Lung (tissue), 16 donors: ENCODE data around the gene TRAF7. TPM values are rescaled to one million over a fixed set of nuclear protein-coding genes. Genes with fewer than 3 reads are reported as not detected.
"Not testable (repeated sequence)": the region's sequence is repeated elsewhere in the genome, so short reads cannot be mapped to it uniquely, and the experiment has no call there.

Source experiments
- ATAC-seq: fragments of 200-7000 bp; cut with Tn5 transposase; one replicate; pipeline ENCODE4 v1.9.1; 2020; ENCODE audit warnings: moderate number of reproducible peaks; ENCODE audit not compliant: insufficient read depth, low FRiP score
- DNase-seq, 3 donors: peaks; one replicate each; pipeline ENCODE4 v3.0.0-alpha.2; 2013 to 2017
- H3K27ac ChIP-seq, 2 donors: one replicate each; pipeline ENCODE4 v1.5.1; 2013; ENCODE audit warnings: mild to moderate bottlenecking in 2 of 2, moderate library complexity in 2 of 2, control low read depth in 1 of 2, inconsistent platforms in 1 of 2, low read depth in 1 of 2, low read length in 1 of 2
- H3K27me3 ChIP-seq, 3 donors: one replicate each; pipeline ENCODE4 v1.5.1; 2013; ENCODE audit warnings: low read length in 2 of 3; ENCODE audit not compliant: control insufficient read depth in 3 of 3, insufficient read depth in 3 of 3
- H3K36me3 ChIP-seq, 4 donors: one replicate each; pipeline ENCODE4 v1.5.1; 2013; ENCODE audit warnings: low read length in 4 of 4, mild to moderate bottlenecking in 1 of 4, moderate library complexity in 1 of 4; ENCODE audit not compliant: control insufficient read depth in 4 of 4, insufficient read depth in 4 of 4
- H3K4me1 ChIP-seq, 5 donors: one replicate each; pipeline ENCODE4 v1.5.1; 2013; ENCODE audit warnings: low read length in 5 of 5, mild to moderate bottlenecking in 2 of 5, moderate library complexity in 1 of 5; ENCODE audit not compliant: control insufficient read depth in 5 of 5, insufficient read depth in 5 of 5
- H3K4me3 ChIP-seq: one replicate; pipeline ENCODE4 v1.5.1; 2013; ENCODE audit warnings: mild to moderate bottlenecking, control low read depth, moderate library complexity
- H3K9ac ChIP-seq, 2 donors: one replicate each; pipeline ENCODE4 v1.5.1; 2013; ENCODE audit warnings: low read length in 2 of 2, control low read depth in 1 of 2; ENCODE audit not compliant: insufficient read depth in 1 of 2
- H3K9me3 ChIP-seq, 4 donors: one replicate each; pipeline ENCODE4 v1.5.1; 2013; ENCODE audit warnings: low read length in 3 of 4, mild to moderate bottlenecking in 1 of 4, moderate library complexity in 1 of 4; ENCODE audit not compliant: control insufficient read depth in 4 of 4, insufficient read depth in 3 of 4
- CTCF ChIP-seq: IDR thresholded peaks from 2 replicates; pipeline ENCODE4 v1.5.1; 2012; ENCODE audit warnings: mild to moderate bottlenecking; ENCODE audit errors: control extremely low read depth, extremely low read depth
- WGBS, 2 donors: extraction: QIAGEN DNeasy Blood & Tissue Kit; methylation state at CpG; one replicate each; pipeline ENCODE4 v1.1.7; 2013; 5-methylcytosine and 5-hydroxymethylcytosine counted together
- long read RNA-seq, 5 donors: transcript quantifications; one replicate each; lab custom pipeline, GENCODE V29; 2026
- polyA plus RNA-seq, 2 donors: library from polyadenylated mRNA; stranded (reverse); fragments of 200-250 nt; gene quantifications; one replicate each; pipeline ENCODE4 v1.2.1, GENCODE V29; 2013
- total RNA-seq, 2 donors: library from RNA; depleted of rRNA in 1 of 2; stranded (reverse); fragments of >200 nt in 1 of 2; gene quantifications; one replicate each; pipeline ENCODE4 v1.2.1, GENCODE V29; 2014 to 2021
- donor health status: control.
- donor health status: control.
- donor health status: Bipolar disorder and iron deficiency.
- donor health status: healthy.
- donor health status: DM: yes; HTN: yes; CAD: no.

Gene TRAF7
- total RNA-seq (10 to 100 TPM; 33.4 to 74.2 TPM), polyA plus RNA-seq (10 to 100 TPM; 44.8 to 51.9 TPM)
- long read RNA-seq, donor 1, transcript TRAF7-201 (21 exons, 3,700 nt), result major isoform, 5 of 10 reads
- long read RNA-seq, donor 1, transcript TRAF7-205 (4 exons, 666 nt), result major isoform, 5 of 10 reads
- long read RNA-seq, donor 1, partial matches to known transcripts, result 0 of 10 reads
- long read RNA-seq, donor 1, other reads (novel, unspliced or antisense), result 0 of 10 reads
- long read RNA-seq, donor 2, partial matches to known transcripts, result 18 of 20 reads
- long read RNA-seq, donor 2, other reads (novel, unspliced or antisense), result 0 of 20 reads
- long read RNA-seq, donor 3, transcript TRAF7-205 (4 exons, 666 nt), result major isoform, 5 of 5 reads
- long read RNA-seq, donor 3, partial matches to known transcripts, result 0 of 5 reads
- long read RNA-seq, donor 3, other reads (novel, unspliced or antisense), result 0 of 5 reads
- long read RNA-seq, donor 4, partial matches to known transcripts, result 0 of 3 reads
- long read RNA-seq, donor 4, other reads (novel, unspliced or antisense), result 0 of 3 reads
- long read RNA-seq, donor 5, transcript TRAF7-201 (21 exons, 3,700 nt), result major isoform, 8 of 14 reads
- long read RNA-seq, donor 5, transcript TRAF7-205 (4 exons, 666 nt), result minor isoform, 6 of 14 reads
- long read RNA-seq, donor 5, partial matches to known transcripts, result 0 of 14 reads
- long read RNA-seq, donor 5, other reads (novel, unspliced or antisense), result 0 of 14 reads

GRCh38 chr16:2155091-2155950 is at the start of gene TRAF7:
Gene TRAF7 (plus strand): TSS chr16:2155782. CDS start chr16:2163921, 8,139 bp downstream.
- Histone ChIP-seq H3K27ac (peak within 1 kb of the TSS; percentile 81 to 87), H3K36me3 (peaks cover 0 to 14% (median 8%) of the 10 kb centered on the region in 4 donors), H3K27me3 (no peaks in the 10 kb centered on the region), H3K4me1 (peaks cover 0 to 79% (median 43%) of the 10 kb centered on the region in 5 donors), H3K9me3 (no peaks in the 10 kb centered on the region), H3K4me3 (peak within 1 kb of the TSS; percentile 73), H3K9ac (peak within 1 kb of the TSS; percentile 12 to 61)
- 0% methylated on average over 68 to 94 of the region's 94 CpGs for WGBS, 2 donors
- DNase-seq (peak; percentile 100), ATAC-seq (peak; percentile 89)
- no peak for TF ChIP-seq CTCF

GRCh38 chr16:2106211-2106610 is 49.4 kb upstream of the TRAF7 start:
- H3K27me3 ChIP-seq, result not testable (repeated sequence)

GRCh38 chr16:2107121-2107790 is 48.3 kb upstream of the TRAF7 start:
- H3K4me1 ChIP-seq, ATAC-seq, H3K27me3 ChIP-seq, H3K9ac ChIP-seq, H3K4me3 ChIP-seq, H3K27ac ChIP-seq, DNase-seq, H3K9me3 ChIP-seq: not testable (repeated sequence)
- WGBS, 2 donors, result 92 to 94% methylated on average over 15 to 17 of the region's 17 CpGs
- H3K36me3 ChIP-seq, result peaks cover 0 to 76% (median 3%) of the 10 kb centered on the region in 4 donors

More at GRCh38 chr16:2106211-2106610, 49.4 kb upstream of the TRAF7 start:
- peaks cover 0 to 70% (median 3%) of the 10 kb centered on the region in 4 donors for H3K36me3 ChIP-seq
- WGBS, 2 donors, result 94 to 97% methylated on average over 31 to 38 of the region's 38 CpGs
- H3K27ac ChIP-seq, H3K9ac ChIP-seq, H3K4me3 ChIP-seq, H3K4me1 ChIP-seq, H3K9me3 ChIP-seq, DNase-seq, ATAC-seq: not testable (repeated sequence)

GRCh38 chr16:2107791-2108125 is 47.8 kb upstream of the TRAF7 start:
- WGBS, 2 donors, result 96 to 97% methylated on average over 22 to 23 of the region's 23 CpGs
- not testable (repeated sequence) for H3K9ac ChIP-seq, H3K4me1 ChIP-seq, H3K27ac ChIP-seq, DNase-seq, H3K9me3 ChIP-seq, H3K4me3 ChIP-seq, H3K27me3 ChIP-seq
- peaks cover 0 to 74% (median 3%) of the 10 kb centered on the region in 4 donors for H3K36me3 ChIP-seq
- ATAC-seq, result peak; percentile 34

GRCh38 chr16:2108446-2109270 is 46.9 kb upstream of the TRAF7 start:
- 97% methylated on average over 72 to 73 of the region's 73 CpGs for WGBS, 2 donors
- not testable (repeated sequence) for H3K27ac ChIP-seq, H3K9me3 ChIP-seq, H3K4me3 ChIP-seq, H3K4me1 ChIP-seq, H3K9ac ChIP-seq, DNase-seq, H3K27me3 ChIP-seq, ATAC-seq
- H3K36me3 ChIP-seq, result peaks cover 0 to 72% (median 3%) of the 10 kb centered on the region in 4 donors

GRCh38 chr16:2109271-2109580 is 46.4 kb upstream of the TRAF7 start:
- H3K36me3 ChIP-seq, result peaks cover 0 to 75% (median 3%) of the 10 kb centered on the region in 4 donors
- WGBS, 2 donors, result 95 to 96% methylated on average over 25 of the region's 25 CpGs
- DNase-seq, H3K4me3 ChIP-seq, H3K9ac ChIP-seq, H3K4me1 ChIP-seq, H3K27ac ChIP-seq, H3K9me3 ChIP-seq, ATAC-seq, H3K27me3 ChIP-seq: not testable (repeated sequence)
